Endodermal cell (in vitro differentiated cells): ENCODE results near the gene PSD2. TPM values are rescaled to one million over a fixed set of nuclear protein-coding genes. Genes with fewer than 3 reads are reported as not detected.
A peak's percentile ranks its signal among the peaks of the same experiment; 100 is the strongest.

ENCODE experiments used
- DNase-seq: peaks from one replicate; pipeline ENCODE4 v3.0.0-alpha.2; 2017
- H3K27ac ChIP-seq: 2 replicates; pipeline ENCODE4 v1.5.1; 2013; ENCODE audit warnings: mild to moderate bottlenecking, low read depth, low read length, moderate library complexity
- H3K27me3 ChIP-seq: 2 replicates; pipeline ENCODE4 v1.6.1; 2013; ENCODE audit warnings: mild to moderate bottlenecking, low read length, moderate library complexity; ENCODE audit not compliant: insufficient read depth, control insufficient read depth, poor library complexity, severe bottlenecking
- H3K36me3 ChIP-seq: 2 replicates; pipeline ENCODE4 v1.7.0; 2013; ENCODE audit warnings: mild to moderate bottlenecking, low read length, moderate library complexity; ENCODE audit not compliant: control insufficient read depth, insufficient read depth
- H3K4me1 ChIP-seq: one replicate; pipeline ENCODE4 v1.7.0; 2013; ENCODE audit warnings: low read length; ENCODE audit not compliant: control insufficient read depth, insufficient read depth
- H3K4me3 ChIP-seq: 2 replicates; pipeline ENCODE4 v1.5.1; 2013; ENCODE audit warnings: mild to moderate bottlenecking, low read length, moderate library complexity
- H3K9ac ChIP-seq: 2 replicates; pipeline ENCODE4 v1.6.1; 2013; ENCODE audit warnings: mild to moderate bottlenecking, low read length, moderate library complexity; ENCODE audit not compliant: poor library complexity, severe bottlenecking; ENCODE audit errors: extremely low read depth
- H3K9me3 ChIP-seq: 2 replicates; pipeline ENCODE4 v1.6.1; 2013; ENCODE audit warnings: mild to moderate bottlenecking, low read length, moderate library complexity; ENCODE audit not compliant: control insufficient read depth
- H3K27ac Mint-ChIP-seq: 2 replicates; pipeline ENCODE4 v1.8.0; 2020; ENCODE audit warnings: mixed read lengths
- H3K27me3 Mint-ChIP-seq: 2 replicates; pipeline ENCODE4 v1.8.0; 2021; ENCODE audit warnings: mild to moderate bottlenecking, mixed read lengths; ENCODE audit not compliant: insufficient read depth
- H3K36me3 Mint-ChIP-seq: 2 replicates; pipeline ENCODE4 v1.8.0; 2020; ENCODE audit warnings: low read depth, mixed read lengths
- H3K4me1 Mint-ChIP-seq: 2 replicates; pipeline ENCODE4 v1.8.0; 2020; ENCODE audit warnings: mixed read lengths
- H3K4me3 Mint-ChIP-seq: 2 replicates; pipeline ENCODE4 v1.8.0; 2020; ENCODE audit warnings: mild to moderate bottlenecking, moderate library complexity, mixed read lengths
- H3K9me3 Mint-ChIP-seq: 2 replicates; pipeline ENCODE4 v1.8.0; 2020; ENCODE audit warnings: mild to moderate bottlenecking, mixed read lengths
- CTCF ChIP-seq: fragments of 200-600 bp; sonication (generic); conservative IDR thresholded peaks from 2 replicates; pipeline ENCODE4 v1.5.0; 2021; ENCODE audit warnings: antibody characterized with exemption, mild to moderate bottlenecking
- WGBS, 2 experiments: methylation state at CpG; one replicate each; pipeline versions ENCODE4 v1.1.5 to v1.1.7; 2013; ENCODE audit warnings: missing lambda C conversion rate in 2 of 2, mixed read lengths in 1 of 2; ENCODE audit not compliant: insufficient coverage in 1 of 2, insufficient read length in 1 of 2; 5-methylcytosine and 5-hydroxymethylcytosine counted together
- total RNA-seq, 2 donors: library from RNA; stranded (reverse); fragmentation: NEBNext Ultra II Directional in 1 of 2; extraction: Animal tissue kit (Norgen Biotek cat#: 25700) in 1 of 2; gene quantifications; 2 replicates in 1 of 2; 3 replicates in 1 of 2; pipeline ENCODE4 v1.2.1, GENCODE V29; 2021

PSD2 gene
- total RNA-seq, 2 donors from 2014 or later = 0.55 to 2.5 TPM

- Histone ChIP-seq H3K9ac (no peak overlapping the region), H3K36me3 (no peaks in the 10 kb centered on the region), H3K9me3 (no peaks in the 10 kb centered on the region), H3K4me1 (no peaks in the 10 kb centered on the region), H3K4me3 (no peak overlapping the region), H3K27ac (no peak overlapping the region), H3K27me3 (peaks cover 14% of the 10 kb centered on the region)
- Mint-ChIP-seq H3K4me1 (no peaks in the 10 kb centered on the region), H3K27me3 (peaks cover 21% of the 10 kb centered on the region), H3K9me3 (peaks cover 2% of the 10 kb centered on the region), H3K27ac (no peak overlapping the region), H3K36me3 (no peaks in the 10 kb centered on the region), H3K4me3 (no peak overlapping the region)
- peak; percentile 13 for DNase-seq
- 89 to 91% methylated on average over 6 to 8 of the region's 8 CpGs for WGBS, 2 experiments
- no peak for TF ChIP-seq CTCF
Measured at GRCh38 chr5:139817362-139817761, 21.8 kb downstream of the PSD2 start.

GRCh38 chr5:139817970-139818369, 22.4 kb downstream of the PSD2 start:
- Histone ChIP-seq H3K9ac (no peak overlapping the region), H3K4me3 (no peak overlapping the region), H3K27ac (no peak overlapping the region), H3K9me3 (no peaks in the 10 kb centered on the region), H3K36me3 (no peaks in the 10 kb centered on the region), H3K27me3 (peaks cover 14% of the 10 kb centered on the region), H3K4me1 (no peaks in the 10 kb centered on the region)
- no peak for TF ChIP-seq CTCF
- Mint-ChIP-seq H3K27me3 (peaks cover 21% of the 10 kb centered on the region), H3K4me3 (no peak overlapping the region), H3K27ac (no peak overlapping the region), H3K9me3 (peaks cover 2% of the 10 kb centered on the region), H3K36me3 (no peaks in the 10 kb centered on the region), H3K4me1 (no peaks in the 10 kb centered on the region)
- WGBS, 2 experiments = 86 to 89% methylated on average over 3 of the region's 3 CpGs
- no peak for DNase-seq

DNA sequence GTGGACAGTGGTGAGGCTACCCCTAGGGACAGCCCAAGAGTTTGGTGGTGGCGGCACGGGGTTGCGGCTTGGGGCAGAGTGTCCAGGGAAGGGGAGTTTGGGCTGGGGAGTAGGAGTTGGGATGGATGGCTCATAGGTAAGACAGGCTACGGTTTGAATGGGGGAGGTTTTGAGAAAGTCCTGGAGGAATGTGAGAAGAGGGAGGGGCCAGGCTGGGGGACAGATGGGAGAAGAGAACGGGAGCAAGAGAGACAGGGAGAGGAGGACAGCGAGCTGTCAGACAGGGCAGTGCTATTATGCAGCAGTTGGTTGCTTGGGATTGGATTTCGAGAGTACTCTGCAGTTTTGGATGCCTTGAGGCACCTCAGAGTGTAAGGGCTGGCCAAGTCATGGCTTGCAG, 24.5 kb downstream of the PSD2 start:
- H3K4me3 ChIP-seq = no peak overlapping the region
- H3K4me1 ChIP-seq = no peaks in the 10 kb centered on the region
- peaks cover 18% of the 10 kb centered on the region for H3K27me3 ChIP-seq
- H3K4me3 Mint-ChIP-seq = no peak overlapping the region
- 69 to 78% methylated on average over 7 of the region's 7 CpGs for WGBS, 2 experiments
- no peak for TF ChIP-seq CTCF
- no peak overlapping the region for H3K27ac ChIP-seq
- H3K9me3 ChIP-seq = no peaks in the 10 kb centered on the region
- peaks cover 2% of the 10 kb centered on the region for H3K9me3 Mint-ChIP-seq
- H3K27ac Mint-ChIP-seq = no peak overlapping the region
- no peak for DNase-seq
- H3K36me3 ChIP-seq = no peaks in the 10 kb centered on the region
- H3K27me3 Mint-ChIP-seq = peaks cover 24% of the 10 kb centered on the region
- H3K4me1 Mint-ChIP-seq = no peaks in the 10 kb centered on the region
- no peaks in the 10 kb centered on the region for H3K36me3 Mint-ChIP-seq
- no peak overlapping the region for H3K9ac ChIP-seq
